H54 (cell line): Measurements from ENCODE around the gene NR5A2.
A peak's percentile ranks its signal among the peaks of the same experiment; 100 is the strongest.

Source experiments
- DNase-seq: peaks from one replicate; pipeline ENCODE4 v3.0.0; 2011; ENCODE audit warnings: low spot score, mixed read lengths; ENCODE audit not compliant: insufficient read length
- FAIRE-seq: peaks from 3 replicates; lab custom pipeline; 2011; peaks lifted over from hg19 to GRCh38; lab: Jason Lieb, UNC
- POLR2A ChIP-seq: IDR thresholded peaks from 2 replicates; pipeline ENCODE4 v1.6.1; 2011; ENCODE audit warnings: low read depth, mild to moderate bottlenecking, low read length

Gene NR5A2

DNA sequence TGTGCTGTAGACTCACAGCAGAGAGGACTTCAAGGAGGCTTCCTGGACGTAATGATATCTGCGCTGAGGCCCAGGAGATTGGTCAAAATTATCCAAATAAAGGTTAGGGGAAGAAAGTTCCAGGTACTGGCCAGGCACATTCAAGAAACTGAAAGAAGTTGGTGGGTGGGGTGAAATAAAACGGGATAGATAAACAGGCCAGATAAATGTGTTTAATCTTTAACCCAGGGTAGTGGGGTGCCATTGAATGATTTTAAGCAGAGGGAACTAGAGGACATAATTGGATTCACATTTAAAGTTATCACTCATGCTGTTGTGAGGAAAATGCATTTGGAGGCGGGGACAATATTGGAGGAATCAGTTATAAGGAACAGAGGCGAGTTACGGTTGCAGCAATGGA lies 134.7 kb downstream of the NR5A2 start:
- TF ChIP-seq POLR2A: no peak
- DNase-seq: no peak
- FAIRE-seq: no peak

DNA sequence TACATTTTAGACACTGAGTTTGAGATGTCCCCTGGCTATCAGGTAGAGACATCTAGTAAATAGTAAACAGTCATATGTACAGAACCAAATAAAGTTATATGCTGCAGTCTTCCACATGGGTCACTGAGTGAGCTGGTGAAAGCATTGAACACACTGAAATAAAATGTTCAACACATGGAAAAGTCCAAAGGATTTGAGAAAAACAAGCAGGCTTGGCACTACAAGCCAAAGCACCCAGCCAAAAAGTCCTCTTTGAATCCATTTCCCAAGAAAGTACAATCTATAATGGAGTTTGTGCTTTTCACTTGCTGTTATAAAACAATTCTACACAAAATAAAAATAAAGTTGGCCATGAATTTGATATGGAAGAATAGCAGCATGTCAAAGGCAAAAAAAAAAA lies 135.4 kb downstream of the NR5A2 start:
- FAIRE-seq (no peak), DNase-seq (no peak)
- TF ChIP-seq POLR2A: no peak

DNA sequence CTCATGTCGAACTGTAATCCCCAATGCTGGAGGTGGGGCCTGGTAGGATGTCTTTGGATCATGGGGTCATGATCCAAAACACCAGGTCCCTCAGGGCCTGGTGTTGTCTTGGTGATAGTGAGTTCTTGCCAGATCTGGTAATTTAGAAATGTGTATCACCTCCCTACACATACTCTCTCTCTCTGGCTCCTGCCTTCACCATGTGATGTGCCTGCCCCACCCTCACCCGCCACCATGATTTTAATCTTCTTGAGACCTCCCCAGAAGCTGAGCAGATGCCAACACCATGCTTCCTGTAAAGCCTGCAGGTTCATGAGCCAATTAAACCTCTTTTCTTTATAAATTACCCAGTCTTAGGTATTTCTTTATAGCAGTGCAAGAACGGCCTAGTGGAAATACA lies 136.4 kb downstream of the NR5A2 start:
- DNase-seq: no peak
- TF ChIP-seq POLR2A: no peak
- no peak for FAIRE-seq

DNA sequence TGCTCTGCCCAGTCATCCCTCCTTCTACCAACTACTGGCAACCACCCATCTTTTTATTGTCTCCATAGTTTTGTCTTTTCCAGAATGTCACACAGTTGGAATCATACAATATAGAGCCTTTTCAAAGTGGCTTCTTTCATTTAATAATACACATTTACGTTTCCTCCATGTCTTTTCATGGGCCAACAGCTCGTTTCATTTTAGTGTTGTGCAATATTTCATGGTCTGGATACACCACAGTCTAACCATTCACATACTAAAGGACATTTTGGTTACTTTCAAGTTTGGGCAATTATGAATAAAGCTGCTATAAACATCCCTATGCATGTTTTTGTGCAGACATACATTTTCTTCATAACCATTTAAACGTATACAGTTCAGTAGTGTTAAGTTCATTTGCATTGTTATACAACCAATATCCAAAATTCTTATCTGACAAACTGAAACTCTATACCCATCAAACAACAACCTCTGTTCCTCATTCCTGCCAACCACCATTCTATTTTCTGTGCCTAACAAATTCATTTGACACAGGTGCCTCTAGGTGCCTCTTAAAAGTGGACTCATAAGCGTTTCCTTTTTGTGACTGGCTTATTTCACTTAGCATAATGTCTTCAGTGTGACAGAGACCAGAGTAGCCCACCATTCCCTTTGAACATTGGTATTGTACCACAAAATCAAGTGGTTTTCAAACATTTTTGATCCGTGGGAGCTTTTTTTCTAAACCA lies 138.1 kb downstream of the NR5A2 start:
- no peak for FAIRE-seq
- no peak for DNase-seq
- no peak for TF ChIP-seq POLR2A

DNA sequence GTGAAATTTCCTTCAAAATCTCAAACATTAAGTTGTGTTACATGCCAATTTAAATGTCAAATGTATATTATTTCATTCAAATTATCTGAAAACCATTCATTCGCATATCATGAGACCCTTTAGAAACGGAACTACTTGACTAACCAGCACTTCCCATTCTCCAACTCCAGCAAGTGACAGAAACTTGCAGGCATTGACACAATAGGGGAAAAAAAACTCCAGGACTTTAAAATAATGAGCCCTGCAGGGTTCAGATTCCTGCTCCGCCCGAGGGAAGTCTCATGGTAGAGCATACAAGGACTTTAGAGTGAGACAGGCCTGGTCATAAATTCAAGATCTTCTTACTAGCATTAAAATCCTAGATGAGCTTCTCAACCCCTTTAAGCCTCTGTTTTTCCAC lies 138.9 kb downstream of the NR5A2 start:
- DNase-seq (no peak), FAIRE-seq (no peak)
- no peak for TF ChIP-seq POLR2A

DNA sequence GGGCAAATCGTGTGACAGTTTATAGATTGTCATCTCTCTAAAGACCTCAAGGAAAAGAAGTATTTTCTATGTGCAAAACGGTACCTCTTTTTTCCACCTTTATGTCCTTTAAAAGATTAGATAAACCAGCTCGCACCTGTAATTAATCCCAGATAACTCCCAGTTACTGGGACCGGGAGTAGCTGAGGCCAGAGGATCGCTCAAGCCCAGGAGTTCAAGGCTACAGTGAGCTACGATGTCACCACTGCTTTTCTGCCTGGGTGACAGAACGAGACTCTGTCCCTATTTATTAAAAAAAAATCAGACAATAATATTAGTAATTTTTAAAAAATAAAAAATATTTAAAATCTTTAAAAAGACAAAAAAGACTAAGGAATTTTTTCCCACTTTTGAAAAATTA lies 141.4 kb downstream of the NR5A2 start:
- TF ChIP-seq POLR2A: no peak

DNA sequence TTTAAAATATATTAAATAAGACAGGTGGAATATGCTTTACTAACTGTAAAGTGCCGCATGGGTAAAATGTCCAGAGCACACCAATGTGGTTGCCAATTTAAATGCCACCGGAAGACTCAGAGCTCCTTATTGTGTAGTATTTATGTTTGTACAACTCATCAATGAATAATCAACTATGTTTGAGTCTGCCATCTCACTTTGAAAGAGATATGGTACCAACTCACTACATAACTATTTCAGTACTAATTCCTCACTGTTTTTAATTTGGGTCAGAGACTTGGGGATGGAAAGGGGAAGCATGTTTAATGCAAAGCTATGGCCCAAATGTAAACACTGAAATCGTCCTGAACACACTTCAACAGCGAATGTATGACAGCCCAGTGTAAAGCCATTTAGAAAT lies 144.8 kb downstream of the NR5A2 start:
- FAIRE-seq (peak; percentile 94), DNase-seq (peak; percentile 9)
- no peak for TF ChIP-seq POLR2A

More for the DNA sequence above, 141.4 kb downstream of the NR5A2 start:
- DNase-seq (no peak), FAIRE-seq (no peak)

DNA sequence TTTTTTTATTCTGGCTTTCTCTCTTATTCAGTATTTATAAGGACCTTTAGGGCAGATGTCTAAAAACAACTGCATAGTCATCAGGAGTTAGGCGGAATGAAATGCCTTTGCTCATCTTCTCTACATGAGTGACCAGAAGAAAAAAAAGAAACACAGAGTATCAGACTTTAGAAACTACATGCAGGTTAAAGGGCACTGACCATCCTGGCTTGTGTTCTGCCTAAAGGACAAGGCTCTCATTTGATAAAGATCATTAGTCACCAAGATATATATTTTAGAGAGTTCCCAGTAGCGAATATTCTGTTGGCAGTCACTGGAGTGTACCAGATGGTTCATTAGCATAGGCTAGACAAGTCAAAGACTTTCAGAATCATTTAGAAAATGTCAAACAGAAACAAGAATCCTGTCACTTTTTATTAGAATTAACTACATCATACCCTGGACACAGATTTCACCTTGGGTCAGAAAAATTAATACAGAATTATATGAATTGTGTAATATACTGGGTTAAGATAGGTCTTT lies 145.6 kb downstream of the NR5A2 start:
- no peak for TF ChIP-seq POLR2A

DNA sequence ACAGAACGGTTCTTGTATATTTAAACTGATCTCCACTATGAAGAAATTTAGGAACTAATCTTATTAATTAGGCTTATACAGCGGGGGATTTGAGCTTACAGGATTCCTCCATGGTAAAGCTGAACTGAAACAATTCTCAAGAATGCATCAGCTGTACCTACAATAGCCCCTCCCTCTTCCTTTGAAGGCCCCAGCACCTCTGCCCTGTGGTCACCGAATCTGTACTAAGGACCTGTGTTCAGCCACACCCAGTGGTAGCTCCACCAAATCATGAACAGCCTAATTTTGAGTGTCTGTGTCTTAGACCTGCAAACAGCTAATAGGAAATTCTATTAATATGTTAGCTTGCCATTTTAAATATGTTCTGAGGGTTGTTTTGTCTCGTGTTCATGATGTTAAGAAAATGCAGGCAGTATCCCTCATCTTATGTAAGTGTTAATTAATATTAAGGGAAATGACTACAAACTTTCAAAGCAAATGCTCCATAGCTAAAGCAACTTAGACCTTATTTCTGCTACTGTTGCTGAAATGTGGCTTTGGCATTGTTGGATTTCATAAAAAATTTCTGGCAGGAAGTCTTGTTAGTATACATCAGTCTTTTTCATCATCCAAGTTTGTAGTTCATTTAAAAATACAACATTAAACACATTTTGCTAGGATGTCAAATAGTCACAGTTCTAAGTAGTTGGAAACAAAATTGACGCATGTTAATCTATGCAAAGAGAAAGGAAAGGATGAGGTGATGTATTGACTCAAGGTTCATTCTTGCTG lies 147.2 kb downstream of the NR5A2 start:
- TF ChIP-seq POLR2A: no peak
- DNase-seq (no peak), FAIRE-seq (no peak)

More for the DNA sequence above, 145.6 kb downstream of the NR5A2 start:
- DNase-seq (no peak), FAIRE-seq (peak; percentile 36)

DNA sequence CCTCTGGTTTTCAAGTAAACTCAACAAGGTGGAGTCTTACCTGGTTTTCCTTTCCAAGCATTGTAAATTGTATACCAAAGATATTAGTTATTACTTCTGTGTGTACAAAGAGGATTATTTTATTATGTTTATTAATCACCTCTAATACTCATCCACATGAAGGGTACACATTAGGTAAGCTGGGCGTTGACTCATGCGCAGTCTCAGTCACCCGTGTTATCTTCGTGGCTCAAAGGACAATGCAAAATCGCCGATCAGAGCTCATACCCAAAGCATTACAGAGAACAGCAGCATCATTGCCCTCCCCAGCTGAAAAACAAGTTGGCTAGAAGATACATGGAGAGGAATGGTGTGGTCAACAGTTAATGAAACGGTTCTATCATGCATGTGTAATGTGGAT lies 148.7 kb downstream of the NR5A2 start:
- TF ChIP-seq POLR2A: no peak
- DNase-seq: no peak
- FAIRE-seq: no peak

DNA sequence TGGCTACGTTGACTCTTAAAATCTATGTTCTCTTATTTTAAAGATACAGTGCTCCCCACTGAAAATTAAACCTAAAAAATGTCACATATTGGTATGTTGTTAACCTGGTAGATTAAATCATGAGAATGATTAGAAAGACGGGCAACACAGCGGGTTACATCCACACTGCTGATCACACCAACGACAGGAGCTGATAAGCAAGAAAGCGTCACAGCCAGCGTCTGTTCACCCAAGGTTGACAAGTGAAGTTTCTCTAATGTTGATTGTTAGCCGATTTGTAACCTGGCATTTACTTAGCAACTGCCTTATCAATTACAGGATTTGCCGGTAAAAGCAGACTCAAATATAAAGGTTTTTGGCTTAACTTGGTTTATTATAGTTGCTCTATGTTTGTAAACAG lies 149.3 kb downstream of the NR5A2 start:
- TF ChIP-seq POLR2A: no peak
- DNase-seq (no peak), FAIRE-seq (no peak)

DNA sequence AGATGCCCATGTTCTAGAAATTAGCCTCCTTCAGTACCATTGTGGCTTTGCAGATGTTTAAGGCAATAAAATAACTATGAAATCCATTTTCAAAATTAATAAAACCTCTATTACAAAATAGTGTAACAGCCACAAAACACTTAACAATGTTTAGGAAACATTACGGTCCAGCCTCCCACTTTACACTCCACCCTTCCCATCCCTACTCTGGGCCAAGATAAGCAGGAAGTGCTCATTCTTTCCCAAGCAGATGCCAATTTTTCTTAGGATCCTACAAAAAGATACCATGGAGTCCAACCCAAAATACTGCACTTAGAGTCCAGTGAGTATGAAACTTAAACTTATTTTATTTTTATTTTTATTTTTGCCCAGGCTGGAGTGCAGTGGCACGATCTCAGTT lies 150.8 kb downstream of the NR5A2 start:
- TF ChIP-seq POLR2A: no peak
- FAIRE-seq: no peak

DNA sequence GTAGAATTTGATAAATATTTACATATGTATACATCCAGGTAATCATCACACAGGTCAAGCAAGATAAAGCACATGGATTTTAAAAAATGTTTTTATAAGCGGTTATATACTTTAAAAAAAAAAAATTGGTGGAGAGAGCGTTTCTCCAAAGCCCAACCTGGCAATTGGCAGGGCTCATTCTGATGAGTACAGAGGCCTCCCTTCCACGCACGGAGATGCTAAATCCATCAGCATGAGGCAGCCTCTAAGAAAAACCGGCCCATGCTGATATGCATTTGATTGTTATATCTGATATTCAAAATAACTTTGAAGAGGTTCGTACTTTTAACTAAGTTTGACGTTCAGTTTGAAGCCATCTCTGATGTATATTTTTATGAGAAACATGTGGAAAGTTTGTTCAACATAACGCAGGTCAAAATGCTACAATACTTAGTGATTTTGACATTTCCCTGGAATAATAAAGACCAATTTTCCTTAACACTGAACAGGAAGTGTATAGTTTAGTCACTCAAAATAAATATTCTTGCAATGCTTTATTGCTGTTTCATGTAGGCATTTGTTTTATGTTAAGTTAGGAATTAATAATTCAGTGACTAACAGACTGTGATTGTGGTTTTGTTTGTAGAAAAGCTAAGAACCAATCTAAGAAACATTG lies 151.7 kb downstream of the NR5A2 start:
- TF ChIP-seq POLR2A: no peak
- no peak for FAIRE-seq

More for the DNA sequence above, 150.8 kb downstream of the NR5A2 start:
- DNase-seq: no peak

DNA sequence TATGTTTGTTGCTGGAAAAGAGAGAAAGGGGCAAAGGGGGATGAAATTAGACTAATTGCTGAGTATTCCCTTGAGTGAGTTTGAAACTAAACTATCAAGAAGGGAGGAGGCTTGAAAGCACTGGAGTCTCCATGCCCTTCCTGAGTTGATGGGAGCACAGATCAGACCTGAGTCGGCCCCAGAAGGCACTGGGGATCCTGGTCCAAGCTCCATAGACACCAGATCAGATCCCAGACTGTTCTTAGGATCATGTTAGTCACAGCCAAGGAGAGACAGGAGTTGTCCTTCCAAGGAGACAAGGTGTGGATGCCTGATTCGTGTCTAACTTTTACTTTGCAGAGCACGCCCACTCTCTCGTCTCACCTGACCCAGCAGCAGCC lies 152.3 kb downstream of the NR5A2 start:
- DNase-seq: no peak
- no peak for TF ChIP-seq POLR2A
- no peak for FAIRE-seq

More for the DNA sequence above, 151.7 kb downstream of the NR5A2 start:
- DNase-seq: no peak
